IMR-90 (cell line): ENCODE results near the gene KCNK3. TPM values are rescaled to one million over a fixed set of nuclear protein-coding genes. Genes with fewer than 3 reads are reported as not detected.

Experiments used
- ATAC-seq: fragments of 200-7000 bp; cut with Tn5 transposase; 2 replicates; pipeline ENCODE4 v1.9.1; 2020; ENCODE audit warnings: low read depth, mild to moderate bottlenecking, moderate library complexity
- BruUV-seq: library from RNA; stranded (reverse); fragments of 400-500 nt; replicated peaks from 2 replicates; lab custom pipeline; 2021; lab: Mats Ljungman, UMichigan
- CTCF ChIA-PET: fragments of 300-600 bp; formaldehyde crosslinking; extraction: SDS; loops from one replicate; lab custom pipeline; 2021; ENCODE audit warnings: antibody characterized with exemption; lab: Yijun Ruan, JAX
- POLR2A ChIA-PET: fragments of 300-600 bp; sonication (Branson Sonifier 250); formaldehyde crosslinking; loops from one replicate; lab custom pipeline; 2022; ENCODE audit warnings: antibody characterized with exemption; ENCODE audit not compliant: unreplicated experiment; lab: Charles Lee
- DNase-seq: peaks from one replicate; pipeline ENCODE4 v3.0.0; 2013
- H2AFZ ChIP-seq: replicated peaks from 2 replicates; pipeline ENCODE3; 2013; ENCODE audit warnings: low read length, mild to moderate bottlenecking; ENCODE audit not compliant: poor library complexity
- H2AK5ac ChIP-seq: 2 replicates; pipeline ENCODE4 v1.6.1; 2013; ENCODE audit warnings: low read depth, low read length, inconsistent platforms
- H2AK9ac ChIP-seq: replicated peaks from 2 replicates; pipeline ENCODE3; 2013; ENCODE audit warnings: mild to moderate bottlenecking, low read depth, low read length, moderate library complexity; ENCODE audit not compliant: poor library complexity
- H2BK120ac ChIP-seq: 2 replicates; pipeline ENCODE4 v1.6.1; 2013; ENCODE audit warnings: low read depth, low read length, inconsistent platforms
- H2BK15ac ChIP-seq: 3 replicates; pipeline ENCODE4 v1.6.1; 2013; ENCODE audit warnings: low read depth, low read length, inconsistent platforms
- H2BK20ac ChIP-seq: 2 replicates; pipeline ENCODE4 v1.6.1; 2013; ENCODE audit warnings: low read depth, mild to moderate bottlenecking, inconsistent platforms, low read length, moderate library complexity
- H2BK5ac ChIP-seq: 2 replicates; pipeline ENCODE4 v1.6.1; 2013; ENCODE audit warnings: mild to moderate bottlenecking, low read depth, low read length, inconsistent platforms; ENCODE audit not compliant: poor library complexity, severe bottlenecking
- H3K14ac ChIP-seq: replicated peaks from 2 replicates; pipeline ENCODE4 v1.6.1; 2013; ENCODE audit warnings: low read depth, low read length, inconsistent platforms
- H3K18ac ChIP-seq: 2 replicates; pipeline ENCODE4 v1.6.1; 2013; ENCODE audit warnings: low read depth, low read length, control low read depth
- H3K23ac ChIP-seq: 2 replicates; pipeline ENCODE4 v1.6.1; 2013; ENCODE audit warnings: low read depth, low read length, inconsistent platforms
- H3K27ac ChIP-seq: 2 replicates; pipeline ENCODE4 v1.5.1; 2013; ENCODE audit warnings: mild to moderate bottlenecking, control low read depth, low read length; ENCODE audit not compliant: insufficient read depth
- H3K27me3 ChIP-seq: 2 replicates; pipeline ENCODE4 v1.6.1; 2013; ENCODE audit warnings: low read length; ENCODE audit not compliant: control insufficient read depth, insufficient read depth
- H3K36me3 ChIP-seq: 2 replicates; pipeline ENCODE4 v1.6.1; 2013; ENCODE audit warnings: low read length, mixed read lengths; ENCODE audit not compliant: control insufficient read depth, insufficient read depth
- H3K4ac ChIP-seq: 2 replicates; pipeline ENCODE4 v1.6.1; 2013; ENCODE audit warnings: low read depth, low read length, inconsistent platforms
- H3K4me1 ChIP-seq: 2 replicates; pipeline ENCODE4 v1.6.1; 2013; ENCODE audit warnings: low read length, mixed read lengths; ENCODE audit not compliant: control insufficient read depth, insufficient read depth
- H3K4me2 ChIP-seq: 2 replicates; pipeline ENCODE4 v1.6.1; 2013; ENCODE audit warnings: low read depth, mild to moderate bottlenecking, control low read depth, low read length, moderate library complexity
- H3K4me3 ChIP-seq: 2 replicates; pipeline ENCODE4 v1.5.1; 2013; ENCODE audit warnings: low read depth, mild to moderate bottlenecking, control low read depth, low read length, moderate library complexity; ENCODE audit not compliant: insufficient read depth
- H3K56ac ChIP-seq: 2 replicates; pipeline ENCODE4 v1.6.1; 2013; ENCODE audit warnings: low read length, inconsistent platforms; ENCODE audit not compliant: insufficient read depth; ENCODE audit errors: extremely low read depth
- H3K79me1 ChIP-seq, 2 experiments: 2 replicates each; pipeline ENCODE4 v1.6.1; 2013; ENCODE audit warnings: low read length in 2 of 2, inconsistent platforms in 1 of 2, low read depth in 1 of 2
- H3K9ac ChIP-seq: 2 replicates; pipeline ENCODE4 v1.6.1; 2013; ENCODE audit warnings: low read depth, low read length, control low read depth
- H3K9me1 ChIP-seq: 2 replicates; pipeline ENCODE4 v1.6.1; 2013; ENCODE audit warnings: low read length, inconsistent platforms; ENCODE audit not compliant: insufficient read depth
- H3K9me3 ChIP-seq: 2 replicates; pipeline ENCODE4 v1.6.1; 2013; ENCODE audit warnings: low read length; ENCODE audit not compliant: control insufficient read depth, insufficient read depth
- H4K20me1 ChIP-seq: 2 replicates; pipeline ENCODE4 v1.6.1; 2013; ENCODE audit warnings: low read length, inconsistent platforms; ENCODE audit not compliant: insufficient read depth
- H4K5ac ChIP-seq: 2 replicates; pipeline ENCODE4 v1.6.1; 2013; ENCODE audit warnings: mild to moderate bottlenecking, low read depth, low read length, control low read depth
- H4K8ac ChIP-seq, 2 experiments: 2 replicates each; pipeline ENCODE4 v1.6.1; 2013; ENCODE audit warnings: low read depth in 2 of 2, low read length in 2 of 2, control low read depth in 1 of 2, inconsistent platforms in 1 of 2
- H4K91ac ChIP-seq: 2 replicates; pipeline ENCODE4 v1.6.1; 2013; ENCODE audit warnings: low read depth, low read length, inconsistent platforms; ENCODE audit not compliant: insufficient read depth
- BHLHE40 ChIP-seq: fragments of 150-350 bp; IDR thresholded peaks from 2 replicates; pipeline ENCODE4 v1.6.1; 2016; ENCODE audit warnings: mild to moderate bottlenecking, low read depth, low read length
- CEBPB ChIP-seq: IDR thresholded peaks from 2 replicates; pipeline ENCODE4 v1.6.1; 2012; ENCODE audit warnings: low read depth, low read length, improper control_type of control experiment
- CHD1 ChIP-seq: IDR thresholded peaks from 2 replicates; pipeline ENCODE4 v1.6.1; 2012; ENCODE audit warnings: low read depth, low read length, improper control_type of control experiment
- FOS ChIP-seq: fragments of 150-350 bp; IDR thresholded peaks from 2 replicates; pipeline ENCODE4 v1.6.1; 2016; ENCODE audit warnings: low read depth, low read length
- MAFK ChIP-seq: IDR thresholded peaks from 2 replicates; pipeline ENCODE4 v1.6.1; 2012; ENCODE audit warnings: low read depth, low read length, improper control_type of control experiment
- MAZ ChIP-seq: IDR thresholded peaks from 2 replicates; pipeline ENCODE4 v1.6.1; 2012; ENCODE audit warnings: low read depth, mild to moderate bottlenecking, low read length, improper control_type of control experiment, moderate library complexity, borderline replicate concordance
- MXI1 ChIP-seq: IDR thresholded peaks from 2 replicates; pipeline ENCODE4 v1.6.1; 2012; ENCODE audit warnings: low read depth, mild to moderate bottlenecking, low read length, moderate library complexity, borderline replicate concordance
- NFE2L2 ChIP-seq: fragments of 150-350 bp; IDR thresholded peaks from 2 replicates; pipeline ENCODE4 v1.6.1; 2016; ENCODE audit warnings: low read depth, mild to moderate bottlenecking, low read length
- RAD21 ChIP-seq: IDR thresholded peaks from 2 replicates; pipeline ENCODE4 v1.6.1; 2012; ENCODE audit warnings: low read length, improper control_type of control experiment
- RCOR1 ChIP-seq: IDR thresholded peaks from 2 replicates; pipeline ENCODE4 v1.6.1; 2012; ENCODE audit warnings: mild to moderate bottlenecking, low read length, improper control_type of control experiment; ENCODE audit not compliant: insufficient replicate concordance
- RFX5 ChIP-seq: IDR thresholded peaks from 2 replicates; pipeline ENCODE4 v1.8.0; 2012; ENCODE audit warnings: low read depth, mild to moderate bottlenecking, low read length, moderate library complexity
- SMC3 ChIP-seq: fragments of 150-350 bp; IDR thresholded peaks from 2 replicates; pipeline ENCODE4 v1.6.1; 2016; ENCODE audit warnings: low read depth, mild to moderate bottlenecking, antibody characterized with exemption, low read length, moderate library complexity
- USF2 ChIP-seq: fragments of 150-350 bp; IDR thresholded peaks from 2 replicates; pipeline ENCODE4 v1.6.1; 2017; ENCODE audit warnings: mild to moderate bottlenecking, antibody characterized with exemption, low read length, low read depth
- WGBS, 2 experiments: methylation state at CpG; one replicate each; pipeline versions ENCODE4 v1.1.5 to v1.1.7; 2013; ENCODE audit warnings: missing lambda C conversion rate in 2 of 2; ENCODE audit not compliant: insufficient read length in 1 of 2; ENCODE audit errors: extremely low coverage in 2 of 2; 5-methylcytosine and 5-hydroxymethylcytosine counted together
- dilution Hi-C: fragments of 300-500 bp; cut with HindIII; formaldehyde crosslinking; loops from one replicate; pipeline ENCODE4 v1.14.3; 2018; ENCODE audit warnings: low sequenced_read_pairs; ENCODE audit not compliant: unreplicated experiment
- in situ Hi-C: fragments of 300-500 bp; cut with MboI; formaldehyde crosslinking; loops from 3 replicates; pipeline ENCODE4 v1.14.3; 2019; ENCODE audit warnings: low sequenced_read_pairs, inconsistent platforms, mixed read lengths
- intact Hi-C: fragments of 100-400 bp; cut with micrococcal nuclease; formaldehyde crosslinking; loops from 2 replicates; pipeline ENCODE4 v1.10.0; 2022
- polyA plus RNA-seq, 3 experiments: library from polyadenylated mRNA; depleted of rRNA; stranded (reverse); fragments of >200 nt; gene quantifications; 2 replicates each; pipeline ENCODE4 v1.2.3, GENCODE V29; 2012; ENCODE audit warnings: low replicate concordance in 1 of 3
- total RNA-seq: library from RNA; depleted of rRNA; stranded (reverse); fragments of >200 nt; gene quantifications from 2 replicates; pipeline ENCODE4 v1.2.3, GENCODE V29; 2012
- TF ChIP-seq, protein P1 (sequence below): conservative IDR thresholded peaks from 2 replicates; pipeline ENCODE4 v1.5.1; 2012; ENCODE audit warnings: mild to moderate bottlenecking, low read depth, low read length, improper control_type of control experiment
- TF ChIP-seq, protein P2 (sequence below): fragments of 150-350 bp; IDR thresholded peaks from 2 replicates; pipeline ENCODE4 v1.6.1; 2016; ENCODE audit warnings: low read depth, mild to moderate bottlenecking, low read length, moderate library complexity, borderline replicate concordance

The KCNK3 gene
- total and polyA plus RNA-seq, 2 of the 4 experiments (the other 2 are of a cell fraction): under 0.01 to 0.03 TPM

- no peaks in the 10 kb centered on the region for H3K4me1 ChIP-seq
- no peak overlapping the region for H4K5ac ChIP-seq
- H2AK5ac ChIP-seq: no peak overlapping the region
- no peaks in the 10 kb centered on the region for H3K9me1 ChIP-seq
- ATAC-seq (no peak), DNase-seq (no peak)
- no peak overlapping the region for H2BK120ac ChIP-seq
- H2BK15ac ChIP-seq: no peak overlapping the region
- TF ChIP-seq NFE2L2 (no peak), MXI1 (no peak), BHLHE40 (no peak), CEBPB (no peak), FOS (no peak), RCOR1 (no peak), USF2 (no peak), RAD21 (no peak), SMC3 (no peak), MAFK (no peak), RFX5 (no peak), MAZ (no peak), CHD1 (no peak)
- TF ChIP-seq, protein P1, sequence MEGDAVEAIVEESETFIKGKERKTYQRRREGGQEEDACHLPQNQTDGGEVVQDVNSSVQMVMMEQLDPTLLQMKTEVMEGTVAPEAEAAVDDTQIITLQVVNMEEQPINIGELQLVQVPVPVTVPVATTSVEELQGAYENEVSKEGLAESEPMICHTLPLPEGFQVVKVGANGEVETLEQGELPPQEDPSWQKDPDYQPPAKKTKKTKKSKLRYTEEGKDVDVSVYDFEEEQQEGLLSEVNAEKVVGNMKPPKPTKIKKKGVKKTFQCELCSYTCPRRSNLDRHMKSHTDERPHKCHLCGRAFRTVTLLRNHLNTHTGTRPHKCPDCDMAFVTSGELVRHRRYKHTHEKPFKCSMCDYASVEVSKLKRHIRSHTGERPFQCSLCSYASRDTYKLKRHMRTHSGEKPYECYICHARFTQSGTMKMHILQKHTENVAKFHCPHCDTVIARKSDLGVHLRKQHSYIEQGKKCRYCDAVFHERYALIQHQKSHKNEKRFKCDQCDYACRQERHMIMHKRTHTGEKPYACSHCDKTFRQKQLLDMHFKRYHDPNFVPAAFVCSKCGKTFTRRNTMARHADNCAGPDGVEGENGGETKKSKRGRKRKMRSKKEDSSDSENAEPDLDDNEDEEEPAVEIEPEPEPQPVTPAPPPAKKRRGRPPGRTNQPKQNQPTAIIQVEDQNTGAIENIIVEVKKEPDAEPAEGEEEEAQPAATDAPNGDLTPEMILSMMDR: no peak
- TF ChIP-seq, protein P2, sequence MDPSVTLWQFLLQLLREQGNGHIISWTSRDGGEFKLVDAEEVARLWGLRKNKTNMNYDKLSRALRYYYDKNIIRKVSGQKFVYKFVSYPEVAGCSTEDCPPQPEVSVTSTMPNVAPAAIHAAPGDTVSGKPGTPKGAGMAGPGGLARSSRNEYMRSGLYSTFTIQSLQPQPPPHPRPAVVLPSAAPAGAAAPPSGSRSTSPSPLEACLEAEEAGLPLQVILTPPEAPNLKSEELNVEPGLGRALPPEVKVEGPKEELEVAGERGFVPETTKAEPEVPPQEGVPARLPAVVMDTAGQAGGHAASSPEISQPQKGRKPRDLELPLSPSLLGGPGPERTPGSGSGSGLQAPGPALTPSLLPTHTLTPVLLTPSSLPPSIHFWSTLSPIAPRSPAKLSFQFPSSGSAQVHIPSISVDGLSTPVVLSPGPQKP: no peak
- no peak overlapping the region for H3K4ac ChIP-seq
- ChIA-PET CTCF (no interaction called here), POLR2A (no interaction called here)
- H3K79me1 ChIP-seq: no peaks in the 10 kb centered on the region
- no peak overlapping the region for H2BK5ac ChIP-seq
- H3K27ac ChIP-seq: no peak overlapping the region
- H3K23ac ChIP-seq: no peak overlapping the region
- no peak overlapping the region for H2BK20ac ChIP-seq
- dilution Hi-C loops (no loop called here), in situ Hi-C loops (no loop called here), intact Hi-C loops (no loop called here)
- no CpG with 5 or more reads among the region's 4 CpGs for whole genome bisulfite sequencing, 2 experiments
- no peak overlapping the region for H3K4me3 ChIP-seq
- H2AK9ac ChIP-seq: no peak overlapping the region
- no peak overlapping the region for H3K18ac ChIP-seq
- no peak overlapping the region for H3K4me2 ChIP-seq
- BruUV-seq: no TSS peak
- H2AFZ ChIP-seq: no peak overlapping the region
- no peak overlapping the region for H3K9ac ChIP-seq
- no peaks in the 10 kb centered on the region for H3K9me3 ChIP-seq
- H3K14ac ChIP-seq: no peak overlapping the region
- no peaks in the 10 kb centered on the region for H3K36me3 ChIP-seq
- no peak overlapping the region for H4K8ac ChIP-seq
- no peak overlapping the region for H4K91ac ChIP-seq
- no peak overlapping the region for H3K56ac ChIP-seq
- peaks cover 16% of the 10 kb centered on the region; the same call in 1 of the 2 replicates for H3K27me3 ChIP-seq
- H4K20me1 ChIP-seq: no peaks in the 10 kb centered on the region
Measured at GRCh38 chr2:26737221-26737620, 44.7 kb downstream of the KCNK3 start.
